ENCODE measurements around the gene TCTN2.

GRCh38 chr12:123747309-123747708 is 76.4 kb downstream of the TCTN2 start:
- TF ChIP-seq, protein P1, sequence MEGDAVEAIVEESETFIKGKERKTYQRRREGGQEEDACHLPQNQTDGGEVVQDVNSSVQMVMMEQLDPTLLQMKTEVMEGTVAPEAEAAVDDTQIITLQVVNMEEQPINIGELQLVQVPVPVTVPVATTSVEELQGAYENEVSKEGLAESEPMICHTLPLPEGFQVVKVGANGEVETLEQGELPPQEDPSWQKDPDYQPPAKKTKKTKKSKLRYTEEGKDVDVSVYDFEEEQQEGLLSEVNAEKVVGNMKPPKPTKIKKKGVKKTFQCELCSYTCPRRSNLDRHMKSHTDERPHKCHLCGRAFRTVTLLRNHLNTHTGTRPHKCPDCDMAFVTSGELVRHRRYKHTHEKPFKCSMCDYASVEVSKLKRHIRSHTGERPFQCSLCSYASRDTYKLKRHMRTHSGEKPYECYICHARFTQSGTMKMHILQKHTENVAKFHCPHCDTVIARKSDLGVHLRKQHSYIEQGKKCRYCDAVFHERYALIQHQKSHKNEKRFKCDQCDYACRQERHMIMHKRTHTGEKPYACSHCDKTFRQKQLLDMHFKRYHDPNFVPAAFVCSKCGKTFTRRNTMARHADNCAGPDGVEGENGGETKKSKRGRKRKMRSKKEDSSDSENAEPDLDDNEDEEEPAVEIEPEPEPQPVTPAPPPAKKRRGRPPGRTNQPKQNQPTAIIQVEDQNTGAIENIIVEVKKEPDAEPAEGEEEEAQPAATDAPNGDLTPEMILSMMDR (conservative IDR thresholded peaks at IDR 0.05; ENCODE audit: low read depth, low read length), result no peak
- TF ChIP-seq EZH2 (IDR thresholded peaks at IDR 0.05; ENCODE audit: borderline replicate concordance, low read depth, low read length, poor library complexity, severe bottlenecking), result no peak
